DOHH2 (cell line): ENCODE measurements around the gene TTC12.

ENCODE experiments used
- H3F3A ChIP-seq: fragments of 200-600 bp; sonication (generic), shearing (Covaris generic); 2 replicates; pipeline ENCODE4 v1.6.0; 2016; ENCODE audit warnings: antibody characterized with exemption, mild to moderate bottlenecking; ENCODE audit not compliant: control insufficient read depth, insufficient read depth
- H3K27ac ChIP-seq: fragments of 200-600 bp; sonication (generic); 2 replicates; pipeline ENCODE4 v1.5.1; 2014; ENCODE audit warnings: low read depth, mild to moderate bottlenecking, low read length, moderate library complexity
- H3K27me3 ChIP-seq: fragments of 200-600 bp; sonication (generic); 2 replicates; pipeline ENCODE4 v1.6.1; 2014; ENCODE audit warnings: mild to moderate bottlenecking, low read length, mixed read lengths; ENCODE audit not compliant: control insufficient read depth
- H3K36me3 ChIP-seq: fragments of 200-600 bp; sonication (generic); 2 replicates; pipeline ENCODE4 v1.6.1; 2014; ENCODE audit warnings: mild to moderate bottlenecking, low read length, moderate library complexity, mixed read lengths; ENCODE audit not compliant: control insufficient read depth
- H3K4me1 ChIP-seq: fragments of 200-600 bp; sonication (generic); 2 replicates; pipeline ENCODE4 v1.6.1; 2014; ENCODE audit warnings: mild to moderate bottlenecking, low read length, mixed read lengths; ENCODE audit not compliant: control insufficient read depth
- H3K4me2 ChIP-seq: fragments of 200-600 bp; sonication (generic); 2 replicates; pipeline ENCODE4 v1.6.0; 2014; ENCODE audit warnings: mild to moderate bottlenecking, low read length, moderate library complexity
- H3K4me3 ChIP-seq: fragments of 200-600 bp; sonication (generic); 2 replicates; pipeline ENCODE4 v1.5.1; 2014; ENCODE audit warnings: mild to moderate bottlenecking, low read length, mixed read lengths
- H3K79me2 ChIP-seq: fragments of 200-600 bp; sonication (generic); 2 replicates; pipeline ENCODE4 v1.6.1; 2014; ENCODE audit warnings: mild to moderate bottlenecking, low read length, mixed read lengths; ENCODE audit not compliant: control insufficient read depth
- H3K9me2 ChIP-seq: fragments of 200-600 bp; sonication (generic); replicated peaks from 2 replicates; pipeline ENCODE4 v1.6.1; 2014; ENCODE audit warnings: mild to moderate bottlenecking, low read length, mixed read lengths; ENCODE audit not compliant: control insufficient read depth
- H3K9me3 ChIP-seq: fragments of 200-600 bp; sonication (generic); 2 replicates; pipeline ENCODE4 v1.6.1; 2014; ENCODE audit warnings: antibody characterized with exemption, low read length, mixed read lengths; ENCODE audit not compliant: control insufficient read depth, insufficient read depth
- H4K20me1 ChIP-seq: fragments of 200-600 bp; sonication (generic); 2 replicates; pipeline ENCODE4 v1.6.0; 2014; ENCODE audit warnings: low read depth, mild to moderate bottlenecking, antibody characterized with exemption, low read length, moderate library complexity; ENCODE audit not compliant: control insufficient read depth, insufficient read depth
- EZH2phosphoT487 ChIP-seq: fragments of 200-600 bp; sonication (generic); IDR thresholded peaks from 2 replicates; pipeline ENCODE4 v1.6.1; 2017; ENCODE audit warnings: borderline replicate concordance, mild to moderate bottlenecking, antibody characterized with exemption, low read length, moderate library complexity, mixed read lengths
- TF ChIP-seq, protein P1 (sequence below): fragments of 200-600 bp; sonication (generic); IDR thresholded peaks from one replicate; pipeline ENCODE4 v1.5.1; 2014; ENCODE audit warnings: antibody characterized with exemption, mild to moderate bottlenecking, low read depth, low read length; ENCODE audit not compliant: poor library complexity, severe bottlenecking

Gene TTC12

GRCh38 chr11:113397821-113398220, 83.4 kb downstream of the TTC12 start:
- H3F3A ChIP-seq: no peaks in the 10 kb centered on the region
- no peaks in the 10 kb centered on the region for H3K4me1 ChIP-seq
- no peaks in the 10 kb centered on the region for H3K36me3 ChIP-seq
- no peaks in the 10 kb centered on the region for H3K9me2 ChIP-seq
- no peak for TF ChIP-seq EZH2phosphoT487
- no peaks in the 10 kb centered on the region for H3K9me3 ChIP-seq
- no peaks in the 10 kb centered on the region for H3K27me3 ChIP-seq
- H3K79me2 ChIP-seq: no peaks in the 10 kb centered on the region
- no peak overlapping the region for H3K4me2 ChIP-seq
- H3K4me3 ChIP-seq: no peak overlapping the region
- no peaks in the 10 kb centered on the region for H4K20me1 ChIP-seq
- H3K27ac ChIP-seq: no peak overlapping the region

DNA sequence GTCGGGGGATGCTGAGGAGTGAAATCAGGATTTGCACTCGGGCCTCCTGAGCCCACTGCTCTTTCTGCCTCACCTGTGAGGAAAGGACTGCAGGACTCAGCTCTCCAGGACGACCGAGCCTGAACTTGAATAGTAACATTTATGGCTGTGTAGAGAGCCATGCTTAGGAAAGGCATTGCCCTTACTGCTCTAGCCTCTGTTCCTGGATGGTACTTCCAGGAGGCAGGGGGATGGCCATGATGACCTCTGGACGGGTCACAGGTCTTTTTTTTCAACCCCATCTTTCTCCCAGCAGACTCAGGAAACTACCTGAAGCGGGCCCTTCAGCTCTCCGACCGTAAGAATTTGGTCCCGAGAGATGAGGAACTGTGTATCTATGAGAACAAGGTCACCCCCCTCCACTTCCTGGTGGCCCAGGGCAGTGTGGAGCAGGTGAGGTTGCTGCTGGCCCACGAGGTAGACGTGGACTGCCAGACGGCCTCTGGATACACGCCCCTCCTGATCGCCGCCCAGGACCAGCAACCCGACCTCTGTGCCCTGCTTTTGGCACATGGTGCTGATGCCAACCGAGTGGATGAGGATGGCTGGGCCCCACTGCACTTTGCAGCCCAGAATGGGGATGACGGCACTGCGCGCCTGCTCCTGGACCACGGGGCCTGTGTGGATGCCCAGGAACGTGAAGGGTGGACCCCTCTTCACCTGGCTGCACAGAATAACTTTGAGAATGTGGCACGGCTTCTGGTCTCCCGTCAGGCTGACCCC, 84.5 kb downstream of the TTC12 start:
- no peaks in the 10 kb centered on the region for H3K27me3 ChIP-seq
- H3K4me3 ChIP-seq: no peak overlapping the region
- TF ChIP-seq, protein P1, sequence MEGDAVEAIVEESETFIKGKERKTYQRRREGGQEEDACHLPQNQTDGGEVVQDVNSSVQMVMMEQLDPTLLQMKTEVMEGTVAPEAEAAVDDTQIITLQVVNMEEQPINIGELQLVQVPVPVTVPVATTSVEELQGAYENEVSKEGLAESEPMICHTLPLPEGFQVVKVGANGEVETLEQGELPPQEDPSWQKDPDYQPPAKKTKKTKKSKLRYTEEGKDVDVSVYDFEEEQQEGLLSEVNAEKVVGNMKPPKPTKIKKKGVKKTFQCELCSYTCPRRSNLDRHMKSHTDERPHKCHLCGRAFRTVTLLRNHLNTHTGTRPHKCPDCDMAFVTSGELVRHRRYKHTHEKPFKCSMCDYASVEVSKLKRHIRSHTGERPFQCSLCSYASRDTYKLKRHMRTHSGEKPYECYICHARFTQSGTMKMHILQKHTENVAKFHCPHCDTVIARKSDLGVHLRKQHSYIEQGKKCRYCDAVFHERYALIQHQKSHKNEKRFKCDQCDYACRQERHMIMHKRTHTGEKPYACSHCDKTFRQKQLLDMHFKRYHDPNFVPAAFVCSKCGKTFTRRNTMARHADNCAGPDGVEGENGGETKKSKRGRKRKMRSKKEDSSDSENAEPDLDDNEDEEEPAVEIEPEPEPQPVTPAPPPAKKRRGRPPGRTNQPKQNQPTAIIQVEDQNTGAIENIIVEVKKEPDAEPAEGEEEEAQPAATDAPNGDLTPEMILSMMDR: no peak
- no peak for TF ChIP-seq EZH2phosphoT487
- no peaks in the 10 kb centered on the region for H3F3A ChIP-seq
- no peak overlapping the region for H3K27ac ChIP-seq
- no peaks in the 10 kb centered on the region for H3K9me3 ChIP-seq
- H3K36me3 ChIP-seq: no peaks in the 10 kb centered on the region
- no peaks in the 10 kb centered on the region for H3K4me1 ChIP-seq
- H3K79me2 ChIP-seq: no peaks in the 10 kb centered on the region
- H3K4me2 ChIP-seq: no peak overlapping the region
- no peaks in the 10 kb centered on the region for H3K9me2 ChIP-seq
- no peaks in the 10 kb centered on the region for H4K20me1 ChIP-seq

- no peak for TF ChIP-seq EZH2phosphoT487
- TF ChIP-seq, protein P1: no peak
Measured at GRCh38 chr11:113400631-113401230, 86.3 kb downstream of the TTC12 start.

DNA sequence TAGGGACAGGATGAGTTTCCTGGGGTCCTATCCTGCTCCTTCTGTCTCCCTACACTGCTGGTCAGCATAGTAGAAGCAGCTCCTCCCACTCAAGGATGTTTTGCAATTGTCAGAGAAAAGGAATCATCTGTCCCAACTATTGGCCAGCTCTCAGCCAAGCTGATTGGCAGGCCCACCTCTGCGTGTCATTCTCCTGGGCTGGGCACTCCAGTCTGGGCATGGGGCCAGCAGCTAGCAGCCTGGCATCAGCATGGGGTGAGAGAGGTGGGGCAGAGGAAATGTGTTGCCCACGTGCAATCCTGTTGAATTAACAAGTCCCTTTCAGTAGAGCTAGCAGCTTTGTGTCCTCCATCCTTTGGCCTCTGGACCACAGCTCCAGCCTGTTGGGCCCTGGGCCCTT, 87.3 kb downstream of the TTC12 start:
- TF ChIP-seq, protein P1: no peak
- TF ChIP-seq EZH2phosphoT487: no peak
- no peaks in the 10 kb centered on the region for H3K36me3 ChIP-seq
- H3F3A ChIP-seq: no peaks in the 10 kb centered on the region
- no peaks in the 10 kb centered on the region for H3K27me3 ChIP-seq
- H3K4me3 ChIP-seq: no peak overlapping the region
- H3K4me2 ChIP-seq: no peak overlapping the region
- H3K9me3 ChIP-seq: no peaks in the 10 kb centered on the region
- H4K20me1 ChIP-seq: no peaks in the 10 kb centered on the region
- H3K27ac ChIP-seq: no peak overlapping the region
- no peaks in the 10 kb centered on the region for H3K79me2 ChIP-seq
- no peaks in the 10 kb centered on the region for H3K9me2 ChIP-seq
- H3K4me1 ChIP-seq: no peaks in the 10 kb centered on the region

More at GRCh38 chr11:113400631-113401230, 86.3 kb downstream of the TTC12 start:
- H3K27me3 ChIP-seq: no peaks in the 10 kb centered on the region
- no peaks in the 10 kb centered on the region for H4K20me1 ChIP-seq
- H3K36me3 ChIP-seq: no peaks in the 10 kb centered on the region
- no peaks in the 10 kb centered on the region for H3F3A ChIP-seq
- no peaks in the 10 kb centered on the region for H3K4me1 ChIP-seq
- H3K9me3 ChIP-seq: no peaks in the 10 kb centered on the region
- H3K79me2 ChIP-seq: no peaks in the 10 kb centered on the region
- H3K27ac ChIP-seq: no peak overlapping the region
- H3K4me3 ChIP-seq: no peak overlapping the region
- no peak overlapping the region for H3K4me2 ChIP-seq
- no peaks in the 10 kb centered on the region for H3K9me2 ChIP-seq
